Measurements from ENCODE around the gene HABP2. TPM values are rescaled to one million over a fixed set of nuclear protein-coding genes. Genes with fewer than 3 reads are reported as not detected.

HABP2 gene
- total RNA-seq, 1 experiment from 2014 or later = 1.6 TPM

DNA sequence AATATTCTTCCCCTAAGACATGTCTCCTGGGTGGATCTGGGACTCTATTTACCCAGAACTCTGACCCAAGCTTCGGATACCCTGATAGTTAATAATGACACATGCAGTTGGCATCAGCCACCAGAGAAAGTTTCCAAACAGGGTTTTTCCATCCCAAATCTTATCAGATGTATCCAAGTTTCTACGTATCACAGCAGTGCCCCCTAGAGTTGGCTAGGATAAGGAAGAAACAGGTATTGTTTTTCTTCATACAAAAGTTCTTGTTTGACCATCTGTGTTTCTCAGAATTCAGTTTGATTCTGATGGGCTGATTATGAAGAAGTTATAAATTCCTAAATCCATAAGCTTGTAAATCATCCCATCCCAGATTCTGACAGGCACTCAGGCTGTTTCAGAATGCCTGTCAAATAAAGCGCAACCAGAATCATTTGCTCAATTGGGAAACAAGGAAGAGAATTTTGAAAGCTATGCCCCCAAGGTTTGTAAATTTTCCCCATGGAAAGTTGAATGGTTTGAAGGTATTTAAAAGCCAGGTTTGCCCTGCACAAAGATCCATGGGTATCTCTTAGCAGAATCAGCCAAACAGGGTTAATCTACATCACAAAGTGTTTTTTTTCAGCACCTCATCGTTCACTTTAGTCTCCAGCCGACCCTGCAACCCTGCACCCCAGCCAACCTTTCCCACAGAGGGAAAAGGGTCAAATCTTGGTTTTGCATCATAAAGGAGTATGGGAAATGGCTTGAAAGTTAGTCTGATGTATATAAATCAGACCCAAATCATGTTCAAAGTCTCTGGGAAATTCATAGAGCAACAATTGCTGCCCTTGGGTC is 63.6 kb downstream of the HABP2 start:
- in situ Hi-C loops (cut with HindIII; ENCODE audit: low pct_unique_long_range_greater_than_20kb, low sequenced_read_pairs) = no loop called here
- no peak for DNase-seq (ENCODE audit: low read depth)

DNA sequence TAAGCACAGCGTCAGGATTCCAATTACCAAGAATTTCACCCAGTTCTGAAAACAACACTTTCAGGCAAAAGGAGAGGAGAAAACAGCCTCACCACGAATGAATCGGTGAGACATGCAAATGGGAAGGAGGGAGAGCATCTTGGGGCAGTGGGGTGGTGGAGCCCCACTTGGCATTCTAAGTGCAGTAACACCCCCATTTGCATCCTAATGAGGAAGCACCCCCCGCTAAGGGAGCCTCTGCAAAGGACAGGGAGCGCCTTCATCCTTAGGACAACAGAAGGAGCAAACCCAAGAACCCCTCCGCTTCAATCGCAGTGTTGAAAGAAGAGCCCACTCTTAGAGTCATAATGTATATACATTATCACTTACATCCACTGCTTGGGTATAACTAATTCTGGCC is 64.2 kb downstream of the HABP2 start:
- no peak for DNase-seq (ENCODE audit: low read depth)
- in situ Hi-C loops (cut with HindIII; ENCODE audit: low pct_unique_long_range_greater_than_20kb, low sequenced_read_pairs) = no loop called here

DNA sequence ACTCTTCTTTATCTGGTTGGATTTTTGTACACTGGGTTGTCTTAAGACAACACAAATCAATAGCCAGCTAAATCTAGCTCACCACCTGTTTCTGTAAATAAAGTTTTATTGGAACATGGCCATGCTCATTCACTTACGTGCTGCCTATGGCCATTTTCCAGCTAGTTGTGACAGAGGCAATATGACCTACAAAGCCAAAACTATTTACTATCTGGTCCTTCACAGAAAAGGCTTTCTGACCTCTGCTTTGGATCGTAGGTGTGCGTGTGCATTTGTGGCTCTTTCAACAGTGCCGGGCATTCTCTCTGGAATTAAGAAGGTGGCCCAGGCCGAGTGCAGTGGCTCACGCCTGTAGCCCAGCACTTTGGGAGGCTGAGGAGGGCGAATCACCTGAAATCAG is 65.5 kb downstream of the HABP2 start:
- in situ Hi-C loops (cut with HindIII; ENCODE audit: low pct_unique_long_range_greater_than_20kb, low sequenced_read_pairs) = no loop called here
- no peak for DNase-seq (ENCODE audit: low read depth)

DNA sequence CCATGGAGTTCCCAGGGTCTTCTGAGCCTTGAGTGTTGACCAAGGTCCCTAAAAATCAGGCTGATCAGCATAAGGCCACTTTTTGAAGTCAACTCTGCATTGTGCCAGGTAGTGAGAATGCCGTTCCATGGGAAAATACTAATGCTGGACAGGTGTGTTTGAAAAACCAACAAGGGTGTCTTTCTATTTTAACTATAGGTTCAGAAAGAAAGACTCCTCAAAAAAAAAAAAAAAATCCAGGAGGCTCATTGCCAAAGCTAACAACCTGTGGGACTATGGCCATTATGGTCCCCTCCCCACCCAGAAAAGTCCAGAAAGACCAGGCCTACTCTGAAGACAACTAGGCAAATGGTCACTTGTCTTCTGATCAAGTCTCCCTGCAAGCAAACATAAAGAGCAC is 66.5 kb downstream of the HABP2 start:
- DNase-seq (ENCODE audit: low read depth) = no peak
- in situ Hi-C loops (cut with HindIII; ENCODE audit: low pct_unique_long_range_greater_than_20kb, low sequenced_read_pairs) = no loop called here

DNA sequence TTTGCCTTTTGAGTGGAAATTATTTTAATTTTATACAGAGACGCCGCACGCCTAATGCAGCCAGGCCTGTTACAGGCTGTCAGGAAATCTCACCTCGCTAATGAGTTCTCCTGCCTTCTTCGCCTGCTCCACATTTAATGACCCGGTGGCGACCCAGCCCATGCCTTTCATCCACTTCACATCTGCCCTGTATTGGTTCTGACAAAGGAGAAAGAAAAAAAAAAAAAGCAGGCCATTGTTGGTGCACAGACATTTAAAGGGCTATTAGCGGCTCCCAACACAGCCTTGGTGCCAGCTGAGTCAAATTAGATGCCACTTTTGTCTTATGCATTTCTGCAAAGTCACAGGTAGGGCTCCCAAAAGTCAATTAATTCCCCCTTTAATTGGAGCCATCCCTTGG is 67.7 kb downstream of the HABP2 start:
- no peak for DNase-seq (ENCODE audit: low read depth)

DNA sequence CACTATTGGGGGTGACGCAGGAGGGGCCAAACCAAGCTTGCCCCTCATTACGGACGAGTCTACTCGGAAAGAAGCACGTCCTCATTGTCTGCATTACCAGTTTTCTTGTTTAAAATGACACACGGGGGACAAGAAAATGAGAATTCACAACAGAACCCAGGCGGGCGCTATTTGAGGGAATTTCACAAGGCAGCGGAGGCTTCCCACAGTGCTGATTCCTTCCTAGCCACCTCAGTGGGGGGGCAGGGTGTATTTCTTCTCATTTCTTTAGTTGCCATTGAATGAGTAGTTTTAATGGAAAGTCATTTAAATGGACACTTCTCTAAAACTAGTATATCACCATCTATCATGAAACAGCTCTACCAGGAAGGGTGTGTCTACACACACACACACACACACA is 68.1 kb downstream of the HABP2 start:
- no peak for DNase-seq (ENCODE audit: low read depth)
- in situ Hi-C loops (cut with HindIII; ENCODE audit: low pct_unique_long_range_greater_than_20kb, low sequenced_read_pairs) = no loop called here

More for the DNA sequence above, 67.7 kb downstream of the HABP2 start:
- in situ Hi-C loops (cut with HindIII; ENCODE audit: low pct_unique_long_range_greater_than_20kb, low sequenced_read_pairs) = no loop called here

DNA sequence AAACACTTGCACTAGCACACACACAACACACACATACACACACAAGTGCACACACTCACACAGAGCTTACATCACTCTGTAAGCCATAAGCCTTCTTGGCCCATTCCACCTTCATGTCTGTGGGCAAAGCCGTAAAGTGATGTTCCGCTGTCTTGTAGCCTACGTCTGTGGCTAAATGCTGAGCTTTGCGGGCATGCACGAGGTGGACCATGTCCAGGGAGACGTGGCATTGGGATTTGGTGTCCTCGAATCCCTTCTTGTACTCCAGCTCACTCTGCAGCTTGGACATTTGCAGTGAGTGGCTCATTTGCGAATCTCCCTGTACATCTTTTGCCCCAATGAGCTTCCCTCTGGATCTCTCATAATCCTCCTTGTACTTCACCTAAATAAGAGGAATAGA is 68.9 kb downstream of the HABP2 start:
- in situ Hi-C loops (cut with HindIII; ENCODE audit: low pct_unique_long_range_greater_than_20kb, low sequenced_read_pairs) = no loop called here
- no peak for DNase-seq (ENCODE audit: low read depth)

DNA sequence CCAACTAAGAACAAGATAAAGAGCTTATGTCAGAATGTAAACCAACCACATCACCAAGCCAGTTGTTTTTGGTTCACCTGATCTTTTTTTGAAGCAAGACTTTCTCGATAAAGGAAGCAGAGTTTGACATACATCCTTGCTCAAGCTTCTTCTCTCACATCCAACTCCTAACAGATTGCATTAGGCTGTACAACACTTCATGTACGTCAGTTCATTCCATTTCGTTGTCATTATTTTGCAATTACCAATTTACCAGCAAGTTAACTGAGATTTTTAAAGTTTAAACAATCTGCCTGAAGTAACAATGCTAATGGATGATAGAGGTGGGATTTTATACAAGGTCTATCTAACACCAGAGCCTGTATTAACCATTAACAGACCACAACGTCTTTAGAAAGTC is 70.0 kb downstream of the HABP2 start:
- no peak for DNase-seq (ENCODE audit: low read depth)
- in situ Hi-C loops (cut with HindIII; ENCODE audit: low pct_unique_long_range_greater_than_20kb, low sequenced_read_pairs) = no loop called here

DNA sequence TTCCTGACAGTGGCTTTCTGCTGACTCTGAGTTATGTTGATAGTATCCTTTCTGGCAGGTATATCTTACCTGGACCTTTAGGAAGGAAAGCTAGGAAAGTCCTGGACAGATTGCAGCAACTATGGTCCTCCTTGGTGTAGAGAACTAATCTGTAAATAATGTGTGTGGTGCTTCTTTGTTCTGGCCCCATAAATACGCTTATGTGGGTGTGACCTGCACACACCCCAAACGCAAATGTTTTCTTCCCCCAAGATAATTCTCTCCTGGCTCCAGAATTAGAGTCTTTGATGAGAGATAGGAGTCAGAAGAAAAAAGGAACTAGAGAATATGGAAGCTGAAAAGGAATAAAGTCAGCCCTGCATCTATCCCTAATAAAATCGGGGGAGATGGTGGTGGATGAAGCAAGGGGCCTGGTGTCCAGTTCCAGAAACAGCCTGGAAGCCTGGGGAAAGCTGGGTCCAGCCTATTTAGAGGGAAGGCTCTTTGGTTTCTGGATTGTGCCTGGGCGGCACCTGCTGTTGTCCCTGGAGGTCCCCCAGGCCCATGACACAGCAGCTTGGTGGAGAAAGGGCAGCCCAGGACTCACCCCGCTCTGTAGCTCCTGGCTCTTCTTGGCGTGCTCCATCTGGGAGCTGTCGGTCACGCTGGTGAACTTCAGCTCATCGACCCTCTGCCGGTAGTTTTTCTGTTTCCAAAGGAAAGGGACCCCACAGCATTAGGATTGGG is 72.8 kb downstream of the HABP2 start:
- in situ Hi-C loops (cut with HindIII; ENCODE audit: low pct_unique_long_range_greater_than_20kb, low sequenced_read_pairs) = no loop called here
- DNase-seq (ENCODE audit: low read depth) = no peak

DNA sequence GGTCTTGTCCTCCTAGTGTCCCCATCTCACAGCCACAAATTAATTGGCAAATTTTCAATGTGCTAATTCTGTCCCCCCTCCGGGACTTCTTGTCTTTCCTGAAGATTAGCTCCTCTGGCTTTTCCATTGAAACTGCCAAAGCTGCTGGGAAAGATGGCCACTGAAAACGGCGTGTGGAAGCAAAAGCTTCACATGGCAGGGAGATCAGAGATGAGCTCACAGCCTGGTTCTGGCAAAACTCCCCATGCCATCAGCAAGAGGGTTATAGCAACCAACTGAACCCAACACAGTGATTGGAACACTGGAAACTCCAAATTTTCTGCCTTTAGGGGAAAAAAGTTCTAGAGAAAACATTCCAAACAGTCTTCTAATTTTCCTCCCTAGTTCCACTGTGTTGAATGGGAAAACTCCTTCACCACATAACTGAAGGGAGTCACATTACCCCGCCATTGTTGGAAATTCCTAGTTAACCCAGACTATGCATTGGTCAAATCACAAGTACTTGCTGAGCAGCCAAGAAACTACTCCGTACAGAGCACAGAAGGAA is 74.0 kb downstream of the HABP2 start:
- DNase-seq (ENCODE audit: low read depth) = no peak
- in situ Hi-C loops (cut with HindIII; ENCODE audit: low pct_unique_long_range_greater_than_20kb, low sequenced_read_pairs) = no loop called here

DNA sequence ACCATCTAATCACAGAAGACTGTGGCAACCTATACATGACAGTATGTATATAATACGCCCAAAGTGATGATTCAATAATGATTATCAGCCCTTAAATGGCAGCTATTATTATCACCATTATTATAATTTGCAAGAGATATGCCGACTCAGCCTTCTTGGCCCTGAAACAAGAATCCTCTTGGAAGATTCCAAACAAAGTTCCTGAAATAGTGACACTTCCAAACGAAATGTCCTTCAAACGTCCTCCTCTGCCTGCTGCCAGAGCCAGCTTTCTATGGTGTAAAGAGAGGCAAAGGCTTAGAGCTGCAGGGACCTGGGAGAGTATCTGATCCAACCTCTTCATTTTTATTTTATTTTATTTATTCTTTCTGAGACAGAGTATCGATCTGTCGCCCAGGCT is 75.0 kb downstream of the HABP2 start:
- in situ Hi-C loops (cut with HindIII; ENCODE audit: low pct_unique_long_range_greater_than_20kb, low sequenced_read_pairs) = no loop called here
- no peak for DNase-seq (ENCODE audit: low read depth)

DNA sequence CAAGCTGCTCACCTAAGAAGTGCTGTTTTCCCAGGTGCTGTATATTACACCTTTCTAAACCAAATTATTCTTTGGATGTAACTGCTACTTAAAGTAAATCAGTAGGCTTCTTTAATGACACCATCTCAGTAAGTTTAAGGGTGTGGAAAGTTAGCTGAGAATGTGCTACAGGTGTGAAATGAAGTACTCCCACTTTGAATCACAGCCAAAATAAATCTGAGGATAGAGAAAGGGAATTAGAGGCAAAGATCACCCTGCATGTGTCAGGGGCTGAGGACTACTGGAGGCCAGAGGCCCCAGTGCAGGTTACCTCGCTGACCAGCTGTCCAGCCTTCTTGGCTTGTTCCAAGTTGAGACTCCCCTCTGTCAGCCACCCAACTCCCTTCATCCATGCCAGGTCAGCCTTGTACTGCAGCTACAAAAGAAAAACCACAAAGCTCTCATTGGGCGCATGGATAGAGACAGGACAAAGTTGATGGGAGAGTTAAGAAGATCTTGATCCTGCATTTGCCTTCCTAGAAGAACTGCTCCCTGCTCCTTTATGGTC is 75.8 kb downstream of the HABP2 start:
- in situ Hi-C loops (cut with HindIII; ENCODE audit: low pct_unique_long_range_greater_than_20kb, low sequenced_read_pairs) = no loop called here
- no peak for DNase-seq (ENCODE audit: low read depth)

DNA sequence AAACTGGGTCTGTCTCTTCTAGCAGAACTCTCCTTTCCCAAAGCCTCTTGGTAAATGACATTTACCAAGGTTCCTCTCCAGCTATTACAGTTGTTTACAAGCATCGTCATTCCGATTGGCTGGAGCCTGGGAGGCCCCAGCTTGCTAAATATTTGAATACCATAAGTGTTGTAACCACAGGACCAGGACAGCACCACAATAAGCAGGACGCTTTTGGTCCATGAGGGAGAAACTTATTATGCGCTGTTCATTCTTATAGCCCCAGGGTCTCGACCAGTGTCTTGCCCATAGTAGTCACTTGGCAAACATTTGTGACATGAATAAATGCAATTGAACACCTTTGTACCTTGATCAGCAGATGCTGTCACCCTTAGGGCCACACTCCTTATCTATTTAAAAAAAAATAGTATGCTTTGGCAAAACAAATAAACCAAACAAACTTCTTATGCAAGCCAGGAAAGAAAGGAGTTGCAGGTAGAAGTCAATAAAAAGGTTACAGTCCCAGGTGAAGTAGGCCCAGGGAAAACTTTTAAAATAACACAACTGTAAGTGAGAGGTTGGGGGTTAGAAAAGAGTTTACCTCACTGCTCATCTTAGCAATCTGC is 78.2 kb downstream of the HABP2 start:
- DNase-seq (ENCODE audit: low read depth) = no peak
- in situ Hi-C loops (cut with HindIII; ENCODE audit: low pct_unique_long_range_greater_than_20kb, low sequenced_read_pairs) = no loop called here

DNA sequence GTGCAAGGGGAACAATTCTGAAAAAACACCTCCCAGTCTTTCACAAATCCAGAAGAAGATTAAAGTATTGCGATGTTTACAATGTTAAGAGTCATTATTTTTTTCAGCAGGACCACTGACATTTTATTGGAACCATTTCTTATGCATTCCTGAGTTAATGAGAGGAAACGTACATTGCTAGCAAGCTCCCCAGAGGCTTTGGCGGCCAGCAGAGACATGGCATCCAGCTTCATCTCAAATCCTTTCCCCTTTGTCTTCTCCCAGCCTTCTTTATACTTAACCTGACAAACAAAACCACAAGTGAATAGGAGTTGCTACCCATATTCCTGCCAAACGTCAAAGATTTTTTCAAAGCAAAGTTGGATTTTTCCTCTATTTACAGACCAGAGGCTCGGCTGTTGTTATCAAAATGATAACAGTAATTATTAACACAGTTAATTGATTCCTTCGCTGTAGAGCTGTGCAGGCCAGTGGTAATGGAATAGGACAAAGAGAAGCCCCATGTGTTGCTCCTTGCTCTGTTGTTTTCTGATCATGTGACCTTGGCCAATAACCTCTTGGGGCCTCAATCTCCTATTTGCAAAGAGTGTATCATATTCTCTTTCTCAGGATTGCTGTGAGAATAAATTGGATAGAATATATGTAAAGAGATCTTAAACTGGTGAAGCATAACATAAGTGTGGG is 79.0 kb downstream of the HABP2 start:
- in situ Hi-C loops (cut with HindIII; ENCODE audit: low pct_unique_long_range_greater_than_20kb, low sequenced_read_pairs) = no loop called here
- no peak for DNase-seq (ENCODE audit: low read depth)

Other genes with a start within 250 kb of the HABP2 start
- not detected in 2 replicates for gene NRAP, start 111.0 kb downstream of the HABP2 start, total RNA-seq (2014; rRNA removed; shearing (Covaris generic); ENCODE audit: low replicate concordance)
- gene CASP7, start 126.9 kb downstream of the HABP2 start, total RNA-seq (2014; rRNA removed; shearing (Covaris generic); ENCODE audit: low replicate concordance) = 26.1 and 39.6 TPM in 2 replicates
- gene PLEKHS1, start 198.6 kb downstream of the HABP2 start, total RNA-seq (2014; rRNA removed; shearing (Covaris generic); ENCODE audit: low replicate concordance) = not detected in 2 replicates

Data from Caki2 (cell line).